Stimulated activated CD8-positive, alpha-beta memory T cell treated with anti-CD3 and anti-CD28 coated beads, Interleukin-12 subunit alpha, Interleukin-12 subunit beta, amount 100 ng/mL, for 4 hours (primary cell): ENCODE results near the gene UBE2D1.
"Not testable (repeated sequence)": the region's sequence is repeated elsewhere in the genome, so short reads cannot be mapped to it uniquely, and the experiment has no call there.

Experiments
- DNase-seq: peaks from one replicate; pipeline ENCODE4 v3.0.0-alpha.2; 2020; ENCODE audit warnings: low read depth

UBE2D1 gene

DNA sequence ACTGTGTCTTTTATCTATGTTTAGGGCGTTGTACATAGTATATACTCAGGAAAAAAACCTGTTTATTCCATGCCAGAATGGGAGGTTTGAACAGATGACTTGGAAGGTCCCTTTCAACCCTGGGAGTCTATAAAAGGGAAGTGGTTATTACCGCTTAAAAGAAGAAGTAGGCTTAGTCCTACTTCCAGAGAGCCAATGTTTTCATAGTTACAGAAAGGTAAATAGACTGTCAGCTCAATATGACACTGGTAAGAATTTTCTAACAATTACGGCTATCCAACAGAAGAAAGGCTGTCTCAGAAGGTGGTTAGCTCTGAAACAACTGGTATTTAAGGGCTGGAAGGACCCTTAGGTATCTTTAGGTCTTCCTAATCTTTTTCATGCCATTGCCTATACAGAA lies 49.3 kb downstream of the UBE2D1 start:
- no peak for DNase-seq

DNA sequence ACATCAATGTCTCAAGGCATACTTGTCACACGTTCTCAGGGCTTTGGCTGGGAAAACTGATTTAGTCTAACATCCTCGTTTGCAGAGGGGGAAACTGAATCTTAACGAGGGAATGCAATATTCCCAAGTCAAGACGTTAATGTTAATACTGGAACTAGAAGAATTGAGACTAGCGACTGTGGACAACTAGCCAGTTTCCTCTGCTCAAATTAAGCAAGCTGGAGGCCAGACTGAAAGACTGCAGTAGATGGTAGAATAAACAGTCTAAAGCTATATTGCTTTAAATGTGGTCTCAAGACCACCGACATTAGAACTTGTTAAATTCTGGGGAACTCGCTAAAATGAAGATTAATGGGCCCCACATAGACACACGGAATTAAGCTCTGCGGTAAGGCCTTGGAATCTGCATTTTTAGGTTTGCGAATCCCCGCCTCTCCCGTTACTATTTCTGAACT lies 49.8 kb downstream of the UBE2D1 start:
- DNase-seq: no peak

DNA sequence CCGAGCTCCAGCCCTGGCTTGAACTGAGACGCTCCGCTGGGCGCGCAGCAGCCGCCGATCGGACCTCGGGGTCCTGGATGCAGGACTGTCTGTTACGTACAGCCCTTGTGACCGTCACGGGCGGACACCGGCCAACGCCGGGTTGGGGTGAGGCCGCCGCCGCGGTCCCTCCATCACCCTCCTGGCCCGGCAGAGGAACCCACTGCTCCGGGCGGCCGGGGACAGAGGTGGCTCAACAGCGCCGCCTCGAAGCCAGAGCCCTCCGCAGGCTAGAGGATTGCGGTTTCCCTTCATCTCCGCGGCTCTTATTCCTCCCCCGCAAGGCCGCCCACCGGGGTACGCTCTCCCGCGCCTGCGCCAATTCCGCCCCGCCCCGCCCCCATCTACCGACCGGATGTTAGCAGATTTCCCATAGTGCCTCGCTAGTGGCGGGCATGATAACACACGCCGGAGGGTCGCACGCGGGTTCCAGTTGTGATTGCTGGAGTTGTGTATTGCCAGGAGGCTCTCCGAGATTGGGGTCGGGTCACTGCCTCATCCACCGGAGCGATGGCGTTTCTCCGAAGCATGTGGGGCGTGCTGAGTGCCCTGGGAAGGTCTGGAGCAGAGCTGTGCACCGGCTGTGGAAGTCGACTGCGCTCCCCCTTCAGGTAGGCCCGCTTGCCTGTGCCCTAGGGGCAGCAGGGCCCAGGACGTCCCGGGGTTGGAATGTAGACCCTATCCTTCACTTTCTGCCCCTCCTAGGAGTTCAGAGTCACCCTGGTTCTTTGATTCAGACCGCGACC lies 50.4 kb downstream of the UBE2D1 start, which contains the start of gene TFAM:
Gene TFAM, plus strand, starts transcription at position 412 of the 785 bp plus-strand sequence. Its CDS starts 138 bp downstream, at position 550.
- DNase-seq: peak; percentile 97

DNA sequence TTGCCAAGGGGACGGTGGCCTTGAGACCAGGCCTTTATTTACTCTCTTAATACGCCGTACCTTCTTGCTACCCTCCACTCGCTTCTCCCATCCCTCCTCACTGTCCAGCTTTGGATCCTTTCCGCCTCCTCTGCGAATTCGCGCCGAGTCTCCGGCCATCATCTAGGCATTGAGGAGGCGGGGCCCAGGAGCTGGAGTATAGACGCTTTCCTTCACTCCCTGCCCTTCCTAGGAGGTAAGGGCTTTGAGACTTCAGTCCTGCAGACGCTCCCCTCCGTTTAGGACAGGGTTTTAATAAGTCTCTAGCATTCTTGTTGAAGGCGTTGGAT lies 50.9 kb downstream of the UBE2D1 start:
- DNase-seq: no peak

DNA sequence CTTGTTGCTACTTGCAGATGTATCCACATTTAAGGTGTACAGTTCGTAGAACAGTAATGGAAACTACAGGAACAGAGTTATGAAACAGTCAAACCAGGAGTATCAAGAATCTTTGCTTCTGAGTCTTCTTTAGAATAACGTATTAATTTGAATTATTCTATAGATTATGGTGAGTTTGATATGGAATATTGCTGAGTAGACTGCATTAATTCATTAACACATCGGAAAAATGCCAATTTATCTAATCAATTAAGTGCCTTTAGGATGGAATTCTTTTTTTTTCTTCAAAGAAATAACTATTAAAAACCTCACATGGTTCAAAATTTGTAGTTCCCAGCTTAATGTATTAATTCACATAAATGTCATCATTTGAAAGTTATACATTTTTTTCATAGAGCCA lies 54.2 kb downstream of the UBE2D1 start:
- DNase-seq: no peak

DNA sequence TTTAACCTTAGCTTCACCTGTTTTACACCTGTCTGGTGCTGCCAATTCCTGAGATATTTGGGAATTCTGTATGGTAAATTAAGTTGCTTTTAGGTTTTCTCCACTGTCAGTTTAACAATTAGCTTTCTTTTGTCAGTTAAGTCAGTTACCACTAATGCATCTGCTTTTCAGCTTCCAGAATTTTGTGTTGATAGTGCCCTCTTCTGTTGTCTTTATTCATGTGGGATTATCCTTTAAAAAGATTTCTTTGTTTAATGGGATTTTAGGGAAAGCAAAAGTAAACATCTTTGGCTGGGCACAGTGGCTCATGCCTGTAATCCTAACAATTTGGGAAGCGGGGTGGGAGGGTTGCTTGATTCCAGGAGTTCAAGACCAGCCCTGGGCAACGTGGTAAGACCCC lies 58.5 kb downstream of the UBE2D1 start:
- no peak for DNase-seq

DNA sequence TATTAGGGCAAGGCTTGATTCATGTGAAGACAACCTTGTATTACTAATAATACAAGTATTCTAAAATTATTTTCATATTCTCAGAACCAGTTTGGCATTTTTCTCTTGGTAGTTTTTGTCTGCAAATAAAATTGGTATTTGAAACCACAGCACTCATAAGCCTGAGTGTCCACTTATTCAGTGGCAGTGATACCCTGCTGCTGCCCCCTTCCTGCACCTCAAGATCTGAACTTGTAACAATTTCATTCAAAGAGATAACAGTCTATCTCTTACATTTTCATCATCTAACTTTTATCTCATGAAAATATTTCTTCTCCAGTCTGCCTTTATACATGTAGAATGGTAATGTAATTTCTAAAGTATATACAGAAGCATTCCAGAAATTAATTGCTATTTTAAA lies 59.7 kb downstream of the UBE2D1 start:
- no peak for DNase-seq

DNA sequence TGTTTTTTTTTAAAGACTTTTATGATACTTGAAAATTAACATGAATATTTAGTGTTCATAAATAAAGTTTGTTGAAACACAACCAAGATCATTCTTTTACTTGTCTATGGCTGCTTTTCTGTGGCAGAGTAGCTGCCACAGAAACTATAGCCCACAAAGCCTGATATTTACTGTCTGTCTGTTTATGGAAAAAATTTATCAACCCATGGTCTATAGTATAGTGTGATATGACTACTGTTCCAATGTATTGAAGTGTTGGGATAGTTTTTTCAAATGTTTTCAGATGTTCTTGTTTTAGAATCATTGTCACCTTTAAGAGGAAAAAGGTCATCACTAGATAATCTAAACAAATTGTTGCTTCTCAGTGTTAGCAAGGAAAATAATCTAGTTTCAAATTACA lies 61.3 kb downstream of the UBE2D1 start:
- no peak for DNase-seq

DNA sequence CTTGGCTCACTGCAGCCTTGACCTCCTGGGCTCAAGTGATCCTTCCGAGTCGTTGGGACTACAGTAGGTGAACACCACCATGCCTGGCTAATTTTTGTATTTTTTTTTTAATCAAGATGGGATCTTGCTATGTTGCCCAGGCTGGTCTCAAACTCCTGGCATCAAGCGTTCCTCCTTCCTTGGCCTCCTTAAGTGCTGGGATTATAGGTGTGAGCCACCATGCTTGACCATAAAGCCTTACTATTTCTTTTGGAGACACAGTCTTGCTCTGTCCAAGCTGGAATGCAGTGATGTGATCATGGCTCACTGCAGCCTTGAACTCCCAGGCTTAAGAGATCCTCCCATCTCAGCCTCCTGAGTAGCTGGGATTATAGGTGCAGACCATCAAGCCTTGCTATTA lies 63.0 kb downstream of the UBE2D1 start:
- DNase-seq: no peak

DNA sequence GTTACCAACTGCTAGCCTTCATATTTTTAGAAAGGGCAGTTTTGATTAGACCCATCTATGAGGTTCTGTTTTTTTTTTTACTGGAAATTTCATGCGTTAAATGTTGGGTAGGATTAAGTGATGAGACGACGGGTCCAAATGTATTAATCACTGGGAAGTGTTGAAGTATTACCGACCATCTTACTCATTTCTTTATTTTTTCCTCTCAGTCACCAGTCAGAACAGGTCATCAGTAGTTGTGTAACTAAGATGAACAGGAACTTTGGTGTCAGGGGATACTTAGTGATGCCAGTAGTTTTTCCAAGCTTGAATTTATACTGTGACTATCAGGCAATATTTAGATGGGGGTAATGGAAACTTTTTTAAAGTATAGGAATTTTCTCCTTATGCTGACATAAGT lies 64.6 kb downstream of the UBE2D1 start:
- no peak for DNase-seq

DNA sequence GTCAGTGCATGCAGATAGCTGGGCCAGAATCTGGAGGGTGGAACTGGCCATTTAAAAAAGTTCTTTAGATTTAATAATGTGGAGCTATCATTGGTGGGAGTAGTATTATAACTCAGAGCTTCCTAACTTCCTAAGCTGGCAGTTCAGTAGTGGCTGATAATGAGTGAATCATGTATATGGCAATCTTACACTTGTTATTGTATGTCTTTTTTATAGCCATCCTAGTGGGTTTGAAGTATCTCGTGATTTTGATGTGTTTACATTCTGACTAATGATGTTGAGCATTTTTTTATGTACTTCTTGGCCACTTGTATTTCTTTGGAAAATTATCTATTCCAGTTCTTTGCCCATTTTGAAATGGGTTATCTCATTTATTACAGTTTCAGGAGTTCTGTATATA lies 65.8 kb downstream of the UBE2D1 start:
- DNase-seq: no peak

DNA sequence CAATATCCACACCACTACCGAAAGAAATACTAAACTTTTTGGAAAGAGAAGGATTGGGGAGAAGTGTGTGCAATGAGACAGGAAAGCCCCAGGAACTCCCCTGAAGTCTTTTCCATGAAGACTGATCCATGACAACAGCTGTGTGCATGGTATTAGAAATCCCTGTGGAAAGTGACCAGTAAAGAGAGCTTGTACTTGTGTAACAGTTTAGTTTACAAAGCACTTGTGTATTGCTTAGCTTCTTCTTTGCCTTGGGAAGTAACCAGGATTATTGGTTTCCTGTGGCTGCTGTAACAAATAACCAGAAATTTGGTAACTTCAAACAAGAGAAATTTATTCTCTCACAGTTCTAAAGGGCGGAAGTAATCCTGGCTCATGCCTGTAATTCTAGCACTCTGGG lies 69.2 kb downstream of the UBE2D1 start:
- DNase-seq: no peak

DNA sequence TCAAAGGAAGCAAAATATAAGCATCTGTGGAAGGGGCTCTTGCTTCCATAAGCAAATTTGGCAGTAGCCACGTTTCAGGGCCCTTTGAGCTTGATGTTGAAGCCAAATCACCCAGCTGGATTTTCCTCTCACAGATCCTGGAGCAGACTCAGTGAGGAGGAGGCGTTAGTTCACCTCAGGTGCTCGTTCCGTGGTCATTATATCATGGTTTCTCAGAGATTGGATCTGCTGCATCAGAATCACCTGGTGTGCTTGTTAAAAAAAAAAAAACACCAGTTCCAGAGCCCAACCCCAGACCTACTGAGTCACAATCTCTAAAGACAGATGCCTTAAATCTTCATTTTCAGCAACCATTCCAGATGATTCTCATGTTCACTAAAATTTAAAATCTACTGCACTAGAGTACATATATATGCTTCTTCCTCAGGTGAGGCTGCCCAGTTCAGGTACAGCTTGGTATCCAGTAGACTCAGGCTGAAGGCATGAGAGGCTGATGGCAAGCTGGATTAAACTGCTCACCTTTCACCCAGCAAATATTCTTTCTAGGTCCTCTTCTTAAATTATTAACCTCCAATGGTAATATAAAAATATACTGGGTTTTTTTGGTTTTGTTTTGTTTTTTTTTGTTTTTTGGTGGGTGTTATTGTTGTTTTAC lies 75.3 kb downstream of the UBE2D1 start:
- no peak for DNase-seq

DNA sequence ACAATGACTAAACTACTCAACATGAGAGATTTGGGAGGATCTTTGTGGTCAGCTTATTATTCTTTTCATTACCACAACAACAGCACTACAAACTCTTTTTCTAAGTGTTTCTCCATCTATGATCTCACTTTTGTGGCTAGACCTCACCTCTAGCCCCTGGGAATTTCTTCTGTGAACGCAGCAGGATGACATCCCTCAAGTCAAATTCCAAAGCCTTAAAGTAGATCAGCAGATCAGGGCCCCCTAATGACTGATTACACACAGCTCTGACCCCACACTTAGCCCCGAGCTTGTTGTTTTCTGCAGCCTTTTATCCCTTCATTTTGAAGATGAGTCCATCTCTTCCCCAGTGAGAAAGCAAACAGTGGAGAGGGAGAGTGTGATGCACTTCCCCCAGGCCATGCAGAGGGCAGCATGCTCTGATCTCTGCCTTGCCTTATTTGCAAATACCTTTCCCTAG lies 77.7 kb downstream of the UBE2D1 start:
- DNase-seq: no peak

DNA sequence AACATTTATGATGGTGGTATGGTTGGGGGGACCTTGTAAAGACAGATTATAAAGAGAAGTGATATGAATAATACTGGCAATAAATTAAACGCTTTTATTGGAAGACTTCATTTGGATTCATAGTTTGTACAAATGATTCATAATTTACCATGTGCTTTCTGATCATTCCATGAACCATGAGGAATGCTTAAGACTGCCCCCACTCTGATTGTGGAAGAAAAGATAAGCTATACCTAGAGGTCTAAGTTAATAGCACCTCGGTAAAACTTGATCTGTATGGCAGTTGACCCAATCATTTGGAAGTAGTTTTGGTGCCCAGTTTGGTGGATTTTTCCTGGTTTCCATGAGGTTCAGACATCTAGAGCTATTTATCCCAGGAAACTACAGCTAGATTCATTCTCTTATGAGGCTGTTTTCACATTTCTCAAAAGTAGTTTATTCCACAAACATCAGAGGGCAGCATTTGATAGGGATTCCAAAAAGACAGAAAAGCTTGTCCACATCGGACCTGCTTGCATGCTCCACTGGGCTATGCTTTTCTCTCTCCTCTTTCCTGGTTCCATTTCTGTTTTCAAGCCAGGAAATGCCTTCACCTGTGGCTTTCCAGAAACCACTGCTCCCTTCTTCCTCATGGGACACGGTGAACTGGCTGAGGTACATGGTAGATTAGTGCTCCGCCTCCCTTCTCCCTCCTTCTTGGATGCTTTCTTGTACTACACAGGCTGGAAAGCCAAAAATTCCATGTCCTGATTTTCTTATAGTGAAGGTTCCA lies 79.7 kb downstream of the UBE2D1 start:
- DNase-seq: no peak

DNA sequence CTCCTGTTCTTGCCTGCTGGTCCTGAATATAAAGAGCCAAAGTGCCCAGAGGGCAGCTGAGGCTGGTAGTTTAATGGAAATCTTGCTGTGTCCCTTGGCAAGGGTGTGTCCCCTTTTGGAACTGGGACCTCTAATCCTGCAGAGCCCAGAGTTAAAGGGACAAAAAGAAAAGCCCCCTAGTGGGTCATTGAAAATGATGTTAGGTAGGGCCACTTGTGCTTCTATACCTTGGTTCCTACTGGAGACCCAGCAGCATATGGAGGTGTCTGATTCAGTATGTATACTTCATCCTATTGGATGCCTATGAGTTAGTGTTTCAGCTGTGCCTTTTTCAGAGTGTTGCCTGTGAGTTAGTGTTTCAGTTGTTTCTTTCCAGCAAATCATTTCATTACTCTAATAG lies 81.0 kb downstream of the UBE2D1 start:
- no peak for DNase-seq

DNA sequence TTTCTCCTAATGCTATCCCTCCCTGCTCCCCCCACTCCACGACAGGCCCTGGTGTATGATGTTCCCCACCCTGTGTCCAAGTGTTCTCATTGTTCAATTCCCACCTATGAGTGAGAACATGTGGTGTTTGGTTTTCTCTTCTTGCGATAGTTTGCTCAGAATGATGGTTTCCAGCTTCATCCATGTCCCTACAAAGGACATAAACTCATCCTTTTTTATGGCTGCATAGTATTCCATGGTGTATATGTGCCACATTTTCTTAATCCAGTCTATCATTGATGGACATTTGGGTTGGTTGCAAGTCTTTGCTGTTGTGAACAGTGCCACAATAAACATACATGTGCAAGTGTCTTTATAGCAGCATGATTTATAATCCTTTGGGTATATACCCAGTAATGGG lies 83.1 kb downstream of the UBE2D1 start:
- not testable (repeated sequence) for DNase-seq
